ENCODE results near the gene ISYNA1. TPM values are rescaled to one million over a fixed set of nuclear protein-coding genes. Genes with fewer than 3 reads are reported as not detected.

ISYNA1 gene
- total and polyA plus RNA-seq, 11 donors: 14.0 to 60.6 (median 24.0) TPM

DNA sequence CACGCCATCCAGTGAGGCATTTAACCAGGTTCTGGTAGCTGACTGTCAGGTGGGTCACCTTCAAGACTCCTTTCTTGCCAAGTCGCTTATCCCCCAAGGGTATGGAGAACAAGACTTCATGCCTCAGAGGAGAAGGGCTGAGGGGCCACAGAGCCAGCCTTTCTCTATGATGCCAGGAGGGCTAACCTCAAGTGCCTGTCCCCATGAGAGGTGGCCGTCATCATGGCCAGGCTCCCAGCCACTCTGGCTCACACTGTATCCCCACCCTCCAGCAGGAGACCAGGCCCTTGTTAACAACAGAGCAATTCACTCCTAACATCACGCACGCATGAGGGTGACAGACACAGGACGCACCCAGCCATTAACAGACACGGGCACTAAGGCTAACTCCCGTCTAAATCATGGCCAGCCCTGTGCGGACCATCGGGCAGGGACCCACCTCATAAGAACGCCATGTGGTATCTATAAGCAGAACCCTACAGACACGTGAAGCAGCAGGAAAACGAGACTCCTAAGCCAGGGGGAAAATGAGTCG, 38.6 kb upstream of the ISYNA1 start:
- Histone ChIP-seq H3K36me3 (peaks cover 0 to 14% (median 4%) of the 10 kb centered on the region in 9 donors), H3K4me3 (no peak overlapping the region), H3K9me3 (no peaks in the 10 kb centered on the region), H3K4me1 (peaks cover 12 to 87% (median 53%) of the 10 kb centered on the region in 12 donors), H3K27me3 (no peaks in the 10 kb centered on the region), H3K27ac (peak overlapping the region in 6 of 12 donors; percentile 7 to 98 (median 84))
- 89 to 93% (median 89%) methylated on average over 11 to 14 of the region's 14 CpGs for WGBS, 4 donors
- no peak for ATAC-seq
- intact Hi-C loops (cut with DNase I): loop anchor here in 1 of 10 donors (10.0 kb wide), 1 partner anchor 368 kb away; no protein-coding TSS in a partner anchor
- TF ChIP-seq, protein P1, sequence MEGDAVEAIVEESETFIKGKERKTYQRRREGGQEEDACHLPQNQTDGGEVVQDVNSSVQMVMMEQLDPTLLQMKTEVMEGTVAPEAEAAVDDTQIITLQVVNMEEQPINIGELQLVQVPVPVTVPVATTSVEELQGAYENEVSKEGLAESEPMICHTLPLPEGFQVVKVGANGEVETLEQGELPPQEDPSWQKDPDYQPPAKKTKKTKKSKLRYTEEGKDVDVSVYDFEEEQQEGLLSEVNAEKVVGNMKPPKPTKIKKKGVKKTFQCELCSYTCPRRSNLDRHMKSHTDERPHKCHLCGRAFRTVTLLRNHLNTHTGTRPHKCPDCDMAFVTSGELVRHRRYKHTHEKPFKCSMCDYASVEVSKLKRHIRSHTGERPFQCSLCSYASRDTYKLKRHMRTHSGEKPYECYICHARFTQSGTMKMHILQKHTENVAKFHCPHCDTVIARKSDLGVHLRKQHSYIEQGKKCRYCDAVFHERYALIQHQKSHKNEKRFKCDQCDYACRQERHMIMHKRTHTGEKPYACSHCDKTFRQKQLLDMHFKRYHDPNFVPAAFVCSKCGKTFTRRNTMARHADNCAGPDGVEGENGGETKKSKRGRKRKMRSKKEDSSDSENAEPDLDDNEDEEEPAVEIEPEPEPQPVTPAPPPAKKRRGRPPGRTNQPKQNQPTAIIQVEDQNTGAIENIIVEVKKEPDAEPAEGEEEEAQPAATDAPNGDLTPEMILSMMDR (IDR thresholded peaks at IDR 0.05): no peak
- no peak for TF ChIP-seq POLR2A (IDR thresholded peaks at IDR 0.05)
- DNase-seq: peak in 1 of 5 donors; percentile 31

DNA sequence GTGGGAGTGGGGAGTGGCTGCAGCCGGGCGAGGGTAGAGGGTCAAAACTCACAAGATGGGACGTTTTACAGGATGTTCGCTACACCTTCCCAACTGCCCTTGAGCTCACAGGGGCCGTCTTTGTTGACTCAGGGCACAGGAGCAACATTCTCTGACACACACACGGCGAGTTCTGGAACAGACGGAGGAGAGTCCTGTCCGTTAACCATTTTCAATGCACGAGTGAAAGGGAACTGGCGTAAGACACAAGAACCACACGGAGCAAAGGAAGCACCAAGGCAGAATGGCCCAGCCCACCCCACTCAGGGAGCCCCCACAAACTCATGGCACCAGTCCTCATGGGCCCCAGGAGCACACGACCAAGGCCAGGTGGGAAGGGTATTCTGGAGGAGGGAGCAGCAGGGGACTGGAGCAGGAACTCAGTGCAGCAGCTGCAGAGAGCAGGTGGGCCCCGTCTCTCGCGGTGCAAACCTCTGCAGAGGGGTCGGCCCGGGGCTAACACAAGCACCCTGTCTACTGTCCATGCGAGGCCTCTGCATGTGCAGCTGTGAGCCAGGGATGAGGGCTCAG, 37.9 kb upstream of the ISYNA1 start:
- Histone ChIP-seq H3K36me3 (peaks cover 0 to 22% (median 8%) of the 10 kb centered on the region in 9 donors), H3K9me3 (no peaks in the 10 kb centered on the region), H3K4me3 (no peak overlapping the region), H3K27me3 (no peaks in the 10 kb centered on the region), H3K27ac (peak overlapping the region in 2 of 12 donors; percentile 88 to 98), H3K4me1 (peaks cover 12 to 80% (median 52%) of the 10 kb centered on the region in 12 donors)
- DNase-seq (peak in 1 of 5 donors; percentile 51), ATAC-seq (no peak)
- intact Hi-C loops (cut with DNase I): loop anchor here in 1 of 10 donors (10.0 kb wide), 1 partner anchor 369 kb away; no protein-coding TSS in a partner anchor
- TF ChIP-seq, protein P1 (IDR thresholded peaks at IDR 0.05): no peak
- TF ChIP-seq POLR2A (IDR thresholded peaks at IDR 0.05): no peak
- 79 to 89% (median 84%) methylated on average over 18 to 19 of the region's 19 CpGs for WGBS, 4 donors

DNA sequence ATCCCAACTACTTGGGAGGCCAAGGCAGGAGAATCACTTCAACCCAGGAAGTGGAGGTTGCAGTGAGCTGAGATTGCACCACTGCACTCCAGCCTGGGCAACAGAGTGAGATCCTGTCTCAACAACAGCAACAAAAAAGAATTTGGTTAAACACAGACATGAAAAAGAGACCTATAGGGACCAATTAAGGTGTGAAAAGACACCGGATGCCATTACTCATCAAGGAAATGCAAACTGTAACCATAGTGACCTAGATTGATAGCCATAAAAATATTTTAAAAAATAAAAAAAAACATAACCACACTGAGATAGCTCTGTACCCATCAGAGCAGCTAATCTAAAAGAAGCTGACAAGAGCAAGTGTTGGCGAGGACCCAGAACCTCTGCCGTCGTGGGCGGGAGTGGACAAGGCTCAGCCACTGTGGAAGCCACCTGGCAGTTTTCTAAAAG, 37.1 kb upstream of the ISYNA1 start:
- TF ChIP-seq, protein P1 (IDR thresholded peaks at IDR 0.05): no peak
- no peak for TF ChIP-seq POLR2A (IDR thresholded peaks at IDR 0.05)
- Histone ChIP-seq H3K9me3 (no peaks in the 10 kb centered on the region), H3K27ac (peak overlapping the region in 1 of 12 donors; percentile 98), H3K27me3 (no peaks in the 10 kb centered on the region), H3K4me1 (peaks cover 8 to 80% (median 50%) of the 10 kb centered on the region in 12 donors), H3K36me3 (peaks cover 0 to 29% (median 13%) of the 10 kb centered on the region in 9 donors), H3K4me3 (no peak overlapping the region)
- DNase-seq (peak in 1 of 5 donors; percentile 35), ATAC-seq (no peak)
- intact Hi-C loops (cut with DNase I): loop anchor here in 1 of 10 donors (10.0 kb wide), 1 partner anchor 370 kb away; no protein-coding TSS in a partner anchor
- WGBS, 4 donors: 65 to 75% (median 71%) methylated on average over 5 of the region's 5 CpGs

DNA sequence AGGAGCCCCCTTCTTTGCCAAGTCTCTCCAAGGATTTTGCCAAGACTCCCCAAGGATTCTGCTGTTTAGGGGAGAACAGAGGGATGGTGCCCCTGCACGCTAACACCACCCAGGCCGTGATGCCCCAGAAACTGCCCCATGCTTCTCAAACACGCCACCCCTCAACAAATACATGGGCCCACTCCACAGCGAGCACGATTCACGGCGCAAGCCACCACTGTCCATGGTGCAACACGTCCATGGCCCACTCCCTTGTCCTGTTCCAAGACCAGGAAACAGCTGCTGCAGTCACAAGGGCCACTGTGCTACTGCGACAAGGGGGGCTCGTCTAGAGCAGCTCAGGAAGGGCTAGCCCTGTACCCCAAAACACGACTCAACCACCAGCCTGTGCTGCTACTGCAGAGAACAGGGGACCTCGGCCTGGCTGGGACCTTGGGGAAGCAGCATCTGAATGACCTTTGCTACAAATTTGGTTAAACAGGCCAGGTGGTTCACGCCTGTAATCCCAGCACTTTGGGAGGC, 36.5 kb upstream of the ISYNA1 start:
- no peak overlapping the region for H3K4me3 ChIP-seq
- DNase-seq (peak in 1 of 5 donors; percentile 60), ATAC-seq (no peak)
- no peaks in the 10 kb centered on the region for H3K27me3 ChIP-seq
- peak overlapping the region in 3 of 12 donors; percentile 43 to 98 (median 48) for H3K27ac ChIP-seq
- TF ChIP-seq, protein P1 (IDR thresholded peaks at IDR 0.05): no peak
- TF ChIP-seq POLR2A (IDR thresholded peaks at IDR 0.05): no peak
- intact Hi-C loops (cut with DNase I): loop anchor here in 6 of 10 donors (5.0 to 10.0 kb wide), 6 partner anchors 33 to 370 kb away; partner anchors contain the start of genes ELL (in 1 of the 6), REX1BD (in 1 of the 6) and UBA52 (in 1 of the 6)
- no peaks in the 10 kb centered on the region for H3K9me3 ChIP-seq
- 86 to 91% (median 87%) methylated on average over 11 to 13 of the region's 13 CpGs for WGBS, 4 donors
- peaks cover 5 to 80% (median 50%) of the 10 kb centered on the region in 12 donors for H3K4me1 ChIP-seq
- H3K36me3 ChIP-seq: peaks cover 0 to 29% (median 13%) of the 10 kb centered on the region in 9 donors

All from heart left ventricle (tissue), 16 donors.